Measurements from ENCODE around the gene AQP6. TPM values are rescaled to one million over a fixed set of nuclear protein-coding genes. Genes with fewer than 3 reads are reported as not detected.

AQP6 gene
- total RNA-seq, result 0.31 TPM

DNA sequence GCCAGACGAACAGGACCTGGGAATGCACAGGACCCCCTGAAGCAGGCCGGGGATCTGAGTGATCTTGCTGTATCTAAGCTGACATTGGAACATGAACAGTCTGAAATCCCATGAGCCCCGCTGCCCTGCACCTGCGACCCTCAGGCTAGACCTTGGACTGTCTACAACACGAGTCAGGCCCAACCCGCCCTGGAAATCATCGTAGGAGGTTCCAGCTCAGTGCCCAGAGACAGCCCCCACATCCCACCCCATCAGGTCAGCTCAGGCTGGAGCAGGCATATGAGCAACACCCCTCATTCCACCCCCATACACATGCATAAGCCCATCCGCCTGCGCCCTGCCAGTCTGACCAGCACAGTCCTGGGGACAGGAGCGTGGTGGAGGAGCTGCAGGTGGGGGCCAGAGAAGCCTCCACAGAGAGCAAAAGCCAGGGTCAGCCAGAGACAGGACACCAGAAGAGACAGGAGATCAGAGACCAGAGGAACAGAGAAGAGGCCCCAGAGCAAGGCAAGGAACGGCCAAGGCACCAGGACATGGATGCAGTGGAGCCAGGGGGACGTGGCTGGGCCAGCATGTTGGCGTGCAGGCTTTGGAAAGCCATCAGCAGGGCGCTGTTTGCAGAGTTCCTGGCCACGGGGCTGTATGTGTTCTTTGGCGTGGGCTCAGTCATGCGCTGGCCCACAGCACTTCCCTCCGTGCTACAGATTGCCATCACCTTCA lies at the start of gene AQP6:
AQP6 (plus strand) TSS at position 307 of the 720 bp plus-strand sequence; CDS start at position 534, 227 bp downstream.

DNA sequence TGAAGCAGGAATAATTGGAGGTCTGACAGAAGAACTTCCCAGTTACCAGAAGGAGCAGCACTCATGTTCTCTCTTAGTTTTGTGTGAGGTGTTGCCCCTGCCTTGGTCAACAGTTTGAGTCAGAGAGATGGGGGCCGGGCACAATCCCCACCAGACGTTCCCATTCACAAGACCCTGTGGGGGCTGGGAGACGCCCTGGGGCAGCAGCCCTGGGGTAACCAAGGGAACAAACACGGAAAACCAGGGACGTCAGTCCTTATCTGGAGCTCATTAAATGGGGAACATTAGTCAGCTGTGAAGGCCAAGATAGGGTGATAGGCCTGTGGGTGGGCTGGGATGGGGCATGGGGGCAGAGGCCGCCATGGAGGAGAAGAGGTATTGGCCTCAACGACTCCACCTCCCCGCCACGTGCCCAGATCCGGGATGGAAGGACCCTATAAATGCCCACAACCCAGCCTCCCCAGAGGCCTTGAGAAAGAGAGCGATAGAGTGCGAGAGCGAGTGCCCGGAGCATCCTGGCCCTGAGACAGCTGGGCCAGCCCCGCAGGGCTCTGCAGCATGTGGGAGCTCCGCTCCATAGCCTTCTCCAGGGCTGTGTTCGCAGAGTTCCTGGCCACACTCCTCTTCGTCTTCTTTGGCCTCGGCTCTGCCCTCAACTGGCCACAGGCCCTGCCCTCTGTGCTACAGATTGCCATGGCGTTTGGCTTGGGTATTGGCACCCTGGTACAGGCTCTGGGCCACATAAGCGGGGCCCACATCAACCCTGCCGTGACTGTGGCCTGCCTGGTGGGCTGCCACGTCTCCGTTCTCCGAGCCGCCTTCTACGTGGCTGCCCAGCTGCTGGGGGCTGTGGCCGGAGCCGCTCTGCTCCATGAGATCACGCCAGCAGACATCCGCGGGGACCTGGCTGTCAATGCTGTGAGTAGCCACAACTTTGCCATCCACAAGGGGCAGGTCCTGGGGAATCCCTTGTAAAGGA lies 22.2 kb upstream of the AQP6 start, which contains the start of gene AQP2:
AQP2 (plus strand) TSS at position 465 of the 979 bp plus-strand sequence; CDS start at position 559, 94 bp downstream.

GRCh38 chr12:49961111-49961922 lies 11.4 kb upstream of the AQP6 start, which contains the start of gene AQP5:
Gene AQP5, plus strand, starts transcription at chr12:49961872. Its CDS starts 146 bp downstream, at chr12:49962018.

DNA sequence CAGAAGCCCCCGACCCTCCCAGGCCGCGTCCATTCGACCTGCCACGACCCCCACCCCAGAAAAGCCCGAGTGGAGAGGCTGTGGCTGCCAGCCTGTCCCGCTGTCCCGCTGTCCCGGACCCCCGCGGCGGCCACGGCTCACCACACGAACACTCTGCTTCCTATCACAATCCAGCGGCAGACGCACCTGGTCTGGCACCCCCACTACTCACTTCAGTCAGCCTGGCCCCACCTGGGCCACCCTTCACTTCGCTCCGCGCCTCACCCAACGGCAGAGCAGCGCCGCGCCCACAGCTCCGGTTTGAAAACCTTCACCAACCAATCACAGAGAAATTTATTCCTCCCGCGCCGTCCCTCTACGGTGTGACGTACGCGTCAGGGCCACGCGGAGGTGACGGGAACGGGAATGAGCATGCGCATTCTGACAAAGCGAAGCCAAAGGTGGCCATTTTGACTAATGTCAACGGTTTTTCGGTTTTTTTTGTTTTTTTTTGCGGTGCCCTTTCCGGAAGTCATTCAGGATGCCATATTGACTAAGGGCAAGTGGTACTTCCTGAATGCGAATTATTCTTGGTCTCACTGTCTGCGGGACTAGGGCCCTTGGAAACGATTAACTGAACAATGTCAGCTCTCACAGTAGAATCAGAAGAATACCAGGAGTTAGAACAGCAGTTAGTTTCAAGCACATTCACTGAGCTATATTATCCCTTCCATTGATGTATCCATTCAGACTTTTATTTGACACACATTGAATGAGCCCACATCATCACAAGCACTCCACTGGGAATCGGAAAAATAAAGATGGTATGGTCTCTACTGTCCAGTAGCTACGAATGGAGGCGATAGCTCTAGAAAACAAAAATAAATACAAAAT lies 52.7 kb downstream of the AQP6 start, which contains the start of gene RACGAP1:
RACGAP1 (minus strand) TSS at position 308 of the 873 bp plus-strand sequence. CDS start 8,779 bp downstream, outside the sequence.

Other genes with a start within 250 kb of the AQP6 start
- gene TMBIM6, start 231.4 kb upstream of the AQP6 start, total RNA-seq, result 244 TPM
- gene NCKAP5L, start 144.5 kb upstream of the AQP6 start, total RNA-seq, result 25.0 TPM
- 7.2 TPM for gene BCDIN3D, start 129.8 kb upstream of the AQP6 start, total RNA-seq
- 37.2 TPM for gene FAIM2, start 69.0 kb upstream of the AQP6 start, total RNA-seq
- not detected for gene AQP2, start 22.2 kb upstream of the AQP6 start, total RNA-seq
- 0.63 TPM for gene AQP5, start 11.1 kb upstream of the AQP6 start, total RNA-seq
- 28.5 TPM for gene RACGAP1, start 52.5 kb downstream of the AQP6 start, total RNA-seq
- gene ASIC1, start 84.6 kb downstream of the AQP6 start, total RNA-seq, result 37.6 TPM
- gene SMARCD1, start 112.4 kb downstream of the AQP6 start, total RNA-seq, result 105 TPM
- 23.8 TPM for gene GPD1, start 131.1 kb downstream of the AQP6 start, total RNA-seq
- 10.3 TPM for gene COX14, start 139.3 kb downstream of the AQP6 start, total RNA-seq
- gene CERS5, start 194.4 kb downstream of the AQP6 start, total RNA-seq, result 160 TPM

Measured in parietal lobe (tissue), 1 donor.